ENCODE measurements around the gene LIF.

The LIF gene

GRCh38 chr22:30205281-30206115 is 41.1 kb downstream of the LIF start:
- H3K14ac ChIP-seq (ENCODE audit: low read length in 2 of 2), result peak overlapping the region in 1 of 2 experiments; percentile 83
- H3K79me1 ChIP-seq (replicated peaks; ENCODE audit: low read length, poor library complexity, severe bottlenecking), result no peaks in the 10 kb centered on the region
- H3K27ac ChIP-seq (ENCODE audit: low read length, poor library complexity, severe bottlenecking), result peak overlapping the region; percentile 99
- no peaks in the 10 kb centered on the region for H3K36me3 ChIP-seq (ENCODE audit: control insufficient read depth in 1 of 2, insufficient read depth in 2 of 2, low read depth in 1 of 2, low read length in 2 of 2)
- peak overlapping the region; percentile 44 for H2BK120ac ChIP-seq (ENCODE audit: low read depth, low read length)
- peaks cover 6% of the 10 kb centered on the region for H3K9me3 ChIP-seq (ENCODE audit: control insufficient read depth, low read length)
- no peak overlapping the region for H3K23ac ChIP-seq (ENCODE audit: low read length in 2 of 2)
- peak; percentile 99 for DNase-seq
- H2AK5ac ChIP-seq (ENCODE audit: low read length, severe bottlenecking), result peak overlapping the region; percentile 98
- peak overlapping the region; percentile 7 to 89 for H2BK12ac ChIP-seq (ENCODE audit: low read length in 2 of 2)
- H2AFZ ChIP-seq (ENCODE audit: low read depth, low read length), result no peak overlapping the region
- H4K8ac ChIP-seq (ENCODE audit: low read length), result peak overlapping the region; percentile 52
- peak overlapping the region; percentile 85 for H3K9ac ChIP-seq (ENCODE audit: low read length)
- peak overlapping the region; percentile 53 for H4K91ac ChIP-seq (ENCODE audit: low read length)
- 46% methylated on average over 25 of the region's 25 CpGs for WGBS
- H3K4me3 ChIP-seq (ENCODE audit: insufficient read depth in 1 of 2, low read depth in 1 of 2, low read length in 2 of 2), result peak overlapping the region in 1 of 2 experiments; percentile 21
- H3K27me3 ChIP-seq (ENCODE audit: control insufficient read depth in 1 of 2, insufficient read depth in 1 of 2, low read length in 2 of 2), result no peaks in the 10 kb centered on the region
- H2BK5ac ChIP-seq (ENCODE audit: low read depth, low read length, poor library complexity, severe bottlenecking), result peak overlapping the region; percentile 95
- H3K4ac ChIP-seq (ENCODE audit: low read depth in 1 of 2, low read length in 2 of 2), result peak overlapping the region; percentile 52 to 80
- H3K18ac ChIP-seq (ENCODE audit: low read depth in 1 of 2, low read length in 2 of 2), result peak overlapping the region; percentile 70 to 91
- peak overlapping the region; percentile 25 for H3K4me2 ChIP-seq (ENCODE audit: low read length, poor library complexity, severe bottlenecking)
- H2BK15ac ChIP-seq (ENCODE audit: low read depth, poor library complexity, severe bottlenecking), result peak overlapping the region; percentile 18
- H3K4me1 ChIP-seq (ENCODE audit: control insufficient read depth, insufficient read depth, low read depth, low read length), result peaks cover 38% of the 10 kb centered on the region

DNA sequence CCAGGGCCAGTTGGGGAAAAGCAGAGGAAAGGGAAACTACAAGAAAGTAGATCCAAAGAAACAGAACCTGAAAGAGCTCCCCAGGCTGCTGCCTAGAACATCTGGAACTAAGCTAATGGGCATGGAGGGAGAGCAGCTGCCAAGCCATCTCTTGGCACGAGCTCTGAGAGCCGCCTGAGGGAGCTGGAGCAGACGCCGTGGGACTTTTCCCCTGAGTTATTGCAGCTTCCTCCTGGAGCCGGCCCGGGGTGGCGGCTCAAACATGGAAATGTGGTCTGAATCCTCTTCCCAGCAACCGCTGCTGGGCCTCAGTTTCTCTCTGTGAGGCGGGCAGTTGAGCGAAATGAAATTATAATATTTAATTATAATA is 41.8 kb downstream of the LIF start:
- H3K14ac ChIP-seq (ENCODE audit: low read length in 2 of 2), result no peak overlapping the region
- H3K9me3 ChIP-seq (ENCODE audit: control insufficient read depth, low read length), result peaks cover 6% of the 10 kb centered on the region
- H3K9ac ChIP-seq (ENCODE audit: low read length), result peak overlapping the region; percentile 85
- peak overlapping the region; percentile 6 for H2BK120ac ChIP-seq (ENCODE audit: low read depth, low read length)
- H3K4me1 ChIP-seq (ENCODE audit: control insufficient read depth, insufficient read depth, low read depth, low read length), result peaks cover 33% of the 10 kb centered on the region
- H2BK5ac ChIP-seq (ENCODE audit: low read depth, low read length, poor library complexity, severe bottlenecking), result peak overlapping the region; percentile 83
- no peak overlapping the region for H3K4me3 ChIP-seq (ENCODE audit: insufficient read depth in 1 of 2, low read depth in 1 of 2, low read length in 2 of 2)
- H2BK15ac ChIP-seq (ENCODE audit: low read depth, poor library complexity, severe bottlenecking), result no peak overlapping the region
- H3K79me1 ChIP-seq (replicated peaks; ENCODE audit: low read length, poor library complexity, severe bottlenecking), result no peaks in the 10 kb centered on the region
- H2BK12ac ChIP-seq (ENCODE audit: low read length in 2 of 2), result peak overlapping the region; percentile 29 to 91
- H3K23ac ChIP-seq (ENCODE audit: low read length in 2 of 2), result no peak overlapping the region
- H3K27me3 ChIP-seq (ENCODE audit: control insufficient read depth in 1 of 2, insufficient read depth in 1 of 2, low read length in 2 of 2), result no peaks in the 10 kb centered on the region
- no peak overlapping the region for H2AFZ ChIP-seq (ENCODE audit: low read depth, low read length)
- peak overlapping the region in 1 of 2 experiments; percentile 47 for H3K4ac ChIP-seq (ENCODE audit: low read depth in 1 of 2, low read length in 2 of 2)
- WGBS, result 92% methylated on average over 10 of the region's 10 CpGs
- peak overlapping the region; percentile 25 for H4K91ac ChIP-seq (ENCODE audit: low read length)
- H4K8ac ChIP-seq (ENCODE audit: low read length), result no peak overlapping the region
- H3K18ac ChIP-seq (ENCODE audit: low read depth in 1 of 2, low read length in 2 of 2), result peak overlapping the region in 1 of 2 experiments; percentile 4
- no peak overlapping the region for H3K4me2 ChIP-seq (ENCODE audit: low read length, poor library complexity, severe bottlenecking)
- H3K36me3 ChIP-seq (ENCODE audit: control insufficient read depth in 1 of 2, insufficient read depth in 2 of 2, low read depth in 1 of 2, low read length in 2 of 2), result no peaks in the 10 kb centered on the region
- DNase-seq, result peak; percentile 47
- H3K27ac ChIP-seq (ENCODE audit: low read length, poor library complexity, severe bottlenecking), result peak overlapping the region; percentile 99
- peak overlapping the region; percentile 98 for H2AK5ac ChIP-seq (ENCODE audit: low read length, severe bottlenecking)

DNA sequence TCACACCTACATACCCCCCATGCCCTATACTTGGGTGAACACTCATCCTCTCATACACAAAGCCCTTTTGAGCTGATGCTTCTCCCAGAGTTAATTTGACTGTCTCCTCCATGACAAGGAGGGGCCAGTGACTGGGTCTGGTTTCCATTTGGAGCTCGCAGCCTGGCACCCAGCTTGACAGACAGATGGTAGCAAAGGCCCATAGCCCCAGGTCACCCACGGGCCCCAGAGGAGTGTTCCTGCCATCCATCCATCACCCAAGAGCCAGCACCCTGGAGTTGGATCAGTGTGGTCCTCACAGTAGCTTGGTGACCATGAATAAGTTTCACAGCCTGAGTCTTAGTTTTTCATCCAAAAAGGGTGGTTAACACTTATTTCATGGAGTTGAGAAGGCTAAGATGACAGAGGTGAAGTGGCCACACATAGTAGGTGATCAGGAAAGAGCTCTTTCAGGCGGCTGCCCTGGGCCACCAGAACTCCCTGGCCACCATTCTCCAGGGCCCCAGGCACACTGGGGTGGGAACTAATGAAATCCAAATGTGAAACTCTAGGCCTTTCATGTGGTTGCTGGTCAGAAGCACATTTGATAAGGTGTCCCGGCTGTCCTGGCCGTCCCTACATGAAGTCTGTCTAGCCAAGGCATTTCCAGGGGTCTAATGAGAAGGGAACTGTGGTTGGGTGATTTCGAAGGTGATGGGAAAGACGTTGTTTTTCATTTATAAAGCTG is 42.4 kb downstream of the LIF start:
- Histone ChIP-seq H3K4me3 (ENCODE audit: insufficient read depth in 1 of 2, low read depth in 1 of 2, low read length in 2 of 2) (no peak overlapping the region), H3K4me1 (ENCODE audit: control insufficient read depth, insufficient read depth, low read depth, low read length) (peaks cover 29% of the 10 kb centered on the region), H3K4ac (ENCODE audit: low read depth in 1 of 2, low read length in 2 of 2) (peak overlapping the region in 1 of 2 experiments; percentile 47), H2BK12ac (ENCODE audit: low read length in 2 of 2) (peak overlapping the region; percentile 91 to 92), H3K18ac (ENCODE audit: low read depth in 1 of 2, low read length in 2 of 2) (peak overlapping the region; percentile 28 to 47), H4K8ac (ENCODE audit: low read length) (peak overlapping the region; percentile 21), H3K36me3 (ENCODE audit: control insufficient read depth in 1 of 2, insufficient read depth in 2 of 2, low read depth in 1 of 2, low read length in 2 of 2) (no peaks in the 10 kb centered on the region), H4K91ac (ENCODE audit: low read length) (peak overlapping the region; percentile 67), H3K27me3 (ENCODE audit: control insufficient read depth in 1 of 2, insufficient read depth in 1 of 2, low read length in 2 of 2) (no peaks in the 10 kb centered on the region), H2AK5ac (ENCODE audit: low read length, severe bottlenecking) (peak overlapping the region; percentile 98), H2BK120ac (ENCODE audit: low read depth, low read length) (no peak overlapping the region), H3K23ac (ENCODE audit: low read length in 2 of 2) (no peak overlapping the region), H3K27ac (ENCODE audit: low read length, poor library complexity, severe bottlenecking) (peak overlapping the region; percentile 99), H3K79me1 (replicated peaks; ENCODE audit: low read length, poor library complexity, severe bottlenecking) (no peaks in the 10 kb centered on the region), H3K4me2 (ENCODE audit: low read length, poor library complexity, severe bottlenecking) (no peak overlapping the region), H2BK15ac (ENCODE audit: low read depth, poor library complexity, severe bottlenecking) (peak overlapping the region; percentile 50), H3K14ac (ENCODE audit: low read length in 2 of 2) (no peak overlapping the region), H2BK5ac (ENCODE audit: low read depth, low read length, poor library complexity, severe bottlenecking) (peak overlapping the region; percentile 83), H2AFZ (ENCODE audit: low read depth, low read length) (no peak overlapping the region), H3K9me3 (ENCODE audit: control insufficient read depth, low read length) (peaks cover 6% of the 10 kb centered on the region), H3K9ac (ENCODE audit: low read length) (peak overlapping the region; percentile 85)
- 88% methylated on average over 6 of the region's 7 CpGs for WGBS
- no peak for DNase-seq

- Histone ChIP-seq H4K91ac (ENCODE audit: low read length) (peak overlapping the region; percentile 92), H3K4me2 (ENCODE audit: low read length, poor library complexity, severe bottlenecking) (no peak overlapping the region), H2BK120ac (ENCODE audit: low read depth, low read length) (no peak overlapping the region), H3K4me1 (ENCODE audit: control insufficient read depth, insufficient read depth, low read depth, low read length) (peaks cover 22% of the 10 kb centered on the region), H2BK15ac (ENCODE audit: low read depth, poor library complexity, severe bottlenecking) (no peak overlapping the region), H3K27me3 (ENCODE audit: control insufficient read depth in 1 of 2, insufficient read depth in 1 of 2, low read length in 2 of 2) (no peaks in the 10 kb centered on the region), H3K79me1 (replicated peaks; ENCODE audit: low read length, poor library complexity, severe bottlenecking) (no peaks in the 10 kb centered on the region), H2AK5ac (ENCODE audit: low read length, severe bottlenecking) (peak overlapping the region; percentile 61), H3K14ac (ENCODE audit: low read length in 2 of 2) (peak overlapping the region in 1 of 2 experiments; percentile 88), H3K4me3 (ENCODE audit: insufficient read depth in 1 of 2, low read depth in 1 of 2, low read length in 2 of 2) (peak overlapping the region in 1 of 2 experiments; percentile 43), H2BK5ac (ENCODE audit: low read depth, low read length, poor library complexity, severe bottlenecking) (no peak overlapping the region), H2BK12ac (ENCODE audit: low read length in 2 of 2) (peak overlapping the region; percentile 86 to 94), H3K36me3 (ENCODE audit: control insufficient read depth in 1 of 2, insufficient read depth in 2 of 2, low read depth in 1 of 2, low read length in 2 of 2) (no peaks in the 10 kb centered on the region), H3K27ac (ENCODE audit: low read length, poor library complexity, severe bottlenecking) (peak overlapping the region; percentile 9), H3K23ac (ENCODE audit: low read length in 2 of 2) (no peak overlapping the region), H4K8ac (ENCODE audit: low read length) (peak overlapping the region; percentile 95), H3K9ac (ENCODE audit: low read length) (peak overlapping the region; percentile 87), H2AFZ (ENCODE audit: low read depth, low read length) (no peak overlapping the region), H3K4ac (ENCODE audit: low read depth in 1 of 2, low read length in 2 of 2) (peak overlapping the region; percentile 75 to 93), H3K9me3 (ENCODE audit: control insufficient read depth, low read length) (peaks cover 6% of the 10 kb centered on the region), H3K18ac (ENCODE audit: low read depth in 1 of 2, low read length in 2 of 2) (peak overlapping the region; percentile 84 to 94)
- 62% methylated on average over 9 of the region's 9 CpGs for WGBS
- peak; percentile 66 for DNase-seq
These were observed 44.0 kb downstream of the LIF start for GRCh38 chr22:30202531-30203006.
